B cell (primary cell): Measurements from ENCODE around the gene DCDC2C.

ENCODE experiments used
- EZH2 ChIP-seq: IDR thresholded peaks from 2 replicates; pipeline ENCODE4 v1.6.1; 2012; ENCODE audit warnings: borderline replicate concordance, low read depth, mild to moderate bottlenecking, moderate library complexity, low read length; ENCODE audit not compliant: insufficient read depth, poor library complexity, severe bottlenecking
- TF ChIP-seq, protein P1 (sequence below): fragments of 200-600 bp; IDR thresholded peaks from one replicate; pipeline ENCODE4 v1.8.0; 2022; ENCODE audit warnings: antibody characterized with exemption, mild to moderate bottlenecking

DNA sequence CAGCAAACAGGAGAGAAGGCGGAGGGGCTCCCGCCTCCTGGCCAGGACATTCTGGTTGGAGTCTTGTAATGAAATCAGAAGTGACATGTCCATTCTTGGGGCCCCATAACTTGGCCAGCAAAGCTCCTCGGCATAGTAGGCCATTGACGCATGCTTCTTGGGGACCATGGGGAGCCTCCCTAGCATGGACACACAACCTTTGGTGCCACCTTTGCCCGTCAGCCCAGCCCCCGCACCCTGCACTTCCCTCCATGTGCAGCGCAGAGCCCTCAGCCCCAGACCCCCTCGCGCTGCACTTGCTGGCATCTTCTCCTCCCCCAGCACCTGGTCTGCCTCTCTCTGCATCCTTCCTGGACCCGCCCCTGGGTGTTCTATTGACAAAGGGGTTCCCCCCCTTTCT lies 23.1 kb downstream of the DCDC2C start:
- TF ChIP-seq, protein P1, sequence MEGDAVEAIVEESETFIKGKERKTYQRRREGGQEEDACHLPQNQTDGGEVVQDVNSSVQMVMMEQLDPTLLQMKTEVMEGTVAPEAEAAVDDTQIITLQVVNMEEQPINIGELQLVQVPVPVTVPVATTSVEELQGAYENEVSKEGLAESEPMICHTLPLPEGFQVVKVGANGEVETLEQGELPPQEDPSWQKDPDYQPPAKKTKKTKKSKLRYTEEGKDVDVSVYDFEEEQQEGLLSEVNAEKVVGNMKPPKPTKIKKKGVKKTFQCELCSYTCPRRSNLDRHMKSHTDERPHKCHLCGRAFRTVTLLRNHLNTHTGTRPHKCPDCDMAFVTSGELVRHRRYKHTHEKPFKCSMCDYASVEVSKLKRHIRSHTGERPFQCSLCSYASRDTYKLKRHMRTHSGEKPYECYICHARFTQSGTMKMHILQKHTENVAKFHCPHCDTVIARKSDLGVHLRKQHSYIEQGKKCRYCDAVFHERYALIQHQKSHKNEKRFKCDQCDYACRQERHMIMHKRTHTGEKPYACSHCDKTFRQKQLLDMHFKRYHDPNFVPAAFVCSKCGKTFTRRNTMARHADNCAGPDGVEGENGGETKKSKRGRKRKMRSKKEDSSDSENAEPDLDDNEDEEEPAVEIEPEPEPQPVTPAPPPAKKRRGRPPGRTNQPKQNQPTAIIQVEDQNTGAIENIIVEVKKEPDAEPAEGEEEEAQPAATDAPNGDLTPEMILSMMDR = no peak
- no peak for TF ChIP-seq EZH2
